GM12878 (cell line): ENCODE data around the gene TLR5. TPM values are rescaled to one million over a fixed set of nuclear protein-coding genes. Genes with fewer than 3 reads are reported as not detected.

ENCODE experiments used
- ATAC-seq: fragments of 200-7000 bp; cut with Tn5 transposase; 3 replicates; pipeline ENCODE4 v1.9.1; 2020; ENCODE audit warnings: mild to moderate bottlenecking, moderate library complexity
- BruUV-seq: library from RNA; stranded (reverse); fragments of 400-500 nt; replicated peaks from 2 replicates; lab custom pipeline; 2021; lab: Mats Ljungman, UMichigan
- CTCF ChIA-PET: fragments of 300-600 bp; sonication (Branson Sonifier 250); formaldehyde crosslinking; extraction: SDS; loops from one replicate; lab custom pipeline; 2021; ENCODE audit warnings: inconsistent platforms; lab: Yijun Ruan, JAX
- POLR2A ChIA-PET: fragments of 350-600 bp; formaldehyde crosslinking; extraction: SDS; loops from one replicate; lab custom pipeline; 2021; ENCODE audit warnings: inconsistent platforms; lab: Charles Lee
- RAD21 ChIA-PET: fragments of 300-600 bp; sonication (Branson Sonifier 250); formaldehyde crosslinking; loops from one replicate; lab custom pipeline; 2023; ENCODE audit warnings: antibody characterized with exemption; ENCODE audit not compliant: unreplicated experiment; lab: Charles Lee
- SMC1A ChIA-PET: fragments of 300-600 bp; sonication (Branson Sonifier 250); formaldehyde crosslinking; loops from one replicate; lab custom pipeline; 2023; ENCODE audit not compliant: unreplicated experiment, uncharacterized antibody; lab: Charles Lee
- DNase-seq: peaks from one replicate; pipeline ENCODE4 v3.0.0-alpha.2; 2011; ENCODE audit warnings: low read depth, low spot score
- FAIRE-seq: peaks from 3 replicates; lab custom pipeline; 2011; peaks lifted over from hg19 to GRCh38; lab: Jason Lieb, UNC
- H2AFZ ChIP-seq: 2 replicates; pipeline ENCODE4 v1.6.0; 2011; ENCODE audit warnings: low read depth, low read length, control low read depth; ENCODE audit not compliant: control insufficient read depth
- H3K27ac ChIP-seq: 2 replicates; pipeline ENCODE4 v1.5.1; 2011; ENCODE audit warnings: control low read depth; ENCODE audit not compliant: control insufficient read depth, insufficient read depth
- H3K27me3 ChIP-seq, 2 experiments: replicated peaks in 1 of 2; 2 replicates each; pipeline versions ENCODE4 v1.6.0 to v1.6.1; 2011; ENCODE audit warnings: low read length in 1 of 2; ENCODE audit not compliant: control insufficient read depth in 2 of 2, insufficient read depth in 2 of 2
- H3K36me3 ChIP-seq, 2 experiments: 2 replicates each; pipeline ENCODE4 v1.5.1; 2011; ENCODE audit warnings: low read length in 1 of 2; ENCODE audit not compliant: control insufficient read depth in 2 of 2, insufficient read depth in 2 of 2
- H3K4me1 ChIP-seq: 2 replicates; pipeline ENCODE4 v1.6.1; 2011; ENCODE audit warnings: mild to moderate bottlenecking, low read length, moderate library complexity, mixed read lengths; ENCODE audit not compliant: control insufficient read depth, insufficient read depth
- H3K4me2 ChIP-seq: 2 replicates; pipeline ENCODE4 v1.6.0; 2011; ENCODE audit warnings: control low read depth; ENCODE audit not compliant: control insufficient read depth, insufficient read depth
- H3K4me3 ChIP-seq: fragments of 200-600 bp; sonication (generic); 2 replicates; pipeline ENCODE4 v1.5.1; 2016
- H3K79me2 ChIP-seq: 2 replicates; pipeline ENCODE4 v1.6.0; 2011; ENCODE audit warnings: low read length; ENCODE audit not compliant: control insufficient read depth, insufficient read depth
- H3K9ac ChIP-seq: 2 replicates; pipeline ENCODE4 v1.8.0; 2011; ENCODE audit warnings: low read length, control low read depth, mixed read lengths; ENCODE audit not compliant: control insufficient read depth, insufficient read depth
- H3K9me3 ChIP-seq: replicated peaks from 3 replicates; pipeline ENCODE4 v1.5.1; 2011; ENCODE audit warnings: mild to moderate bottlenecking, low read length; ENCODE audit not compliant: control insufficient read depth, insufficient read depth
- H4K20me1 ChIP-seq: 2 replicates; pipeline ENCODE4 v1.6.0; 2011; ENCODE audit not compliant: control insufficient read depth, insufficient read depth
- ATF7 ChIP-seq: fragments of 450-650 bp; IDR thresholded peaks from 2 replicates; pipeline ENCODE4 v1.6.1; 2016; ENCODE audit warnings: low read depth, mild to moderate bottlenecking
- GABPA ChIP-seq: IDR thresholded peaks from 2 replicates; pipeline ENCODE4 v1.6.1; 2014; ENCODE audit warnings: antibody characterized with exemption, low read depth, mild to moderate bottlenecking, inconsistent platforms
- IKZF1 ChIP-seq: fragments of 450-650 bp; conservative IDR thresholded peaks from 2 replicates; pipeline ENCODE4 v1.6.1; 2017; ENCODE audit warnings: antibody characterized with exemption, mild to moderate bottlenecking
- KLF5 ChIP-seq: fragments of 450-650 bp; IDR thresholded peaks from 2 replicates; pipeline ENCODE4 v1.6.1; 2014; ENCODE audit warnings: mild to moderate bottlenecking; ENCODE audit not compliant: partially characterized antibody
- WGBS: methylation state at CpG from one replicate; pipeline ENCODE4 v1.1.6; 2016; ENCODE audit warnings: low lambda C conversion rate; ENCODE audit not compliant: insufficient replicate concordance, insufficient coverage; ENCODE audit errors: missing lambda C conversion rate; 5-methylcytosine and 5-hydroxymethylcytosine counted together
- in situ Hi-C: fragments of 300-500 bp; cut with MboI; formaldehyde crosslinking; loops from 9 replicates; pipeline ENCODE4 v1.14.3; 2018; ENCODE audit warnings: mixed read lengths
- intact Hi-C: fragments of 100-400 bp; cut with micrococcal nuclease; formaldehyde crosslinking; loops from one replicate; pipeline ENCODE4 v1.14.2; 2022; ENCODE audit not compliant: unreplicated experiment
- polyA plus RNA-seq, 11 experiments: library from polyadenylated mRNA; depleted of rRNA in 4 of 11; unstranded in 6 of 11; stranded (reverse) in 5 of 11; fragments of >200 nt; fragmentation: Nextera tagmentation in 4 of 11; fragmentation: Illumina TruSeq in 1 of 11; extraction: Ambion mirVana in 4 of 11; extraction: Trizol in 1 of 11; gene quantifications; 1 replicate in 1 of 11; 2 replicates in 10 of 11; pipeline versions ENCODE4 v1.2.1 to v1.2.3, GENCODE V29; 2011 to 2016; ENCODE audit warnings: inconsistent platforms in 2 of 11, missing spikeins in 2 of 11, low read depth in 1 of 11
- total RNA-seq, 4 experiments: library from RNA; depleted of rRNA in 3 of 4; stranded (reverse); fragments of >200 nt in 3 of 4; fragmentation: Illumina TruSeq in 1 of 4; extraction: Trizol in 1 of 4; gene quantifications; 2 replicates each; pipeline versions ENCODE4 v1.2.1 to v1.2.3, GENCODE V29; 2013 to 2021
- TF ChIP-seq, protein P1 (sequence below): fragments of 450-650 bp; IDR thresholded peaks from 2 replicates; pipeline ENCODE4 v1.6.1; 2016; ENCODE audit warnings: mild to moderate bottlenecking

Gene TLR5
- total and polyA plus RNA-seq, 10 of the 15 experiments (the other 5 are each of a cell fraction or from before 2014, with no cell fraction given), result 0.34 to 5.3 (median 0.79) TPM

- RAD21 ChIA-PET, result interaction anchor here (1.1 kb wide), 1 partner anchor 33 kb away, joined by 3 read pairs; no protein-coding TSS in a partner anchor
- Histone ChIP-seq H3K4me2 (no peak overlapping the region), H3K4me1 (peaks cover 12% of the 10 kb centered on the region), H3K27me3 (no peaks in the 10 kb centered on the region), H3K4me3 (no peak overlapping the region), H4K20me1 (no peaks in the 10 kb centered on the region), H2AFZ (no peak overlapping the region), H3K36me3 (no peaks in the 10 kb centered on the region), H3K79me2 (no peaks in the 10 kb centered on the region), H3K27ac (no peak overlapping the region), H3K9me3 (no peaks in the 10 kb centered on the region; the same call in 2 of the 3 replicates), H3K9ac (no peak overlapping the region)
- no peak for TF ChIP-seq ATF7
- FAIRE-seq (no peak), DNase-seq (no peak), ATAC-seq (no peak)
- BruUV-seq, result no TSS peak
- in situ Hi-C loops (loop anchor here (25.0 kb wide), 1 partner anchor 1190 kb away; the partner anchor contains the start of gene NVL), intact Hi-C loops (no loop called here)
- WGBS, result 64% methylated on average over 2 of the region's 2 CpGs
- SMC1A ChIA-PET, result interaction anchor here (1.1 kb wide), 2 partner anchors 28 to 97 kb away, joined by 3 read pairs; no protein-coding TSS in a partner anchor
- CTCF ChIA-PET, result interaction anchor here (1.1 to 2.0 kb wide), 4 partner anchors 10 to 97 kb away, joined by 3 to 10 read pairs (median 5); no protein-coding TSS in a partner anchor
- POLR2A ChIA-PET, result no interaction called here
Measured at GRCh38 chr1:223147409-223147808, 4.4 kb upstream of the TLR5 start.

DNA sequence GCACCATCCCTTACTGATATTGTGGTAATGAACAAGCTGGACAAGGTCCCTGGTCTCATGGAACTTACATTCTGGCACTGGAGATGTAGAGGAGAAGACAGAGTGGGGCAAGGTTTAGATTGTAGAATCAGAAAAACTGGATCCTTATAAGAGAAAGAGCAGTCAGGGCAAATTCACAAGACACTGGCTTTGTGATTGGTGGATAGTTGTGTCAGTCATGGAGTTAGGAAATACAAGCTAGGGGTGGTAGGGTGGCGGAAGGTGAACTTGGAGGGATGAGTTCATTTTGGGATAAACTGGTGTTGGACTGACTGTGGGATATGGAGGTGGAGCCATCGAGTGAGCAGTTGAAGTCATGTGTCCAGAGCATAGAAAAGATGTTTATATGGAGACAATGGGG, 3.7 kb upstream of the TLR5 start:
- ChIA-PET SMC1A (interaction anchor here (0.6 to 1.1 kb wide), 3 partner anchors 29 to 98 kb away, joined by 3 read pairs; no protein-coding TSS in a partner anchor), POLR2A (no interaction called here), CTCF (interaction anchor here (1.1 to 2.0 kb wide), 3 partner anchors 9 to 98 kb away, joined by 3 to 10 read pairs (median 7); no protein-coding TSS in a partner anchor), RAD21 (interaction anchor here (1.1 kb wide), 1 partner anchor 34 kb away, joined by 3 read pairs; no protein-coding TSS in a partner anchor)
- H4K20me1 ChIP-seq, result no peaks in the 10 kb centered on the region
- no peak overlapping the region for H3K9ac ChIP-seq
- no peak overlapping the region for H2AFZ ChIP-seq
- H3K36me3 ChIP-seq, result no peaks in the 10 kb centered on the region
- H3K79me2 ChIP-seq, result no peaks in the 10 kb centered on the region
- DNase-seq (no peak), ATAC-seq (no peak), FAIRE-seq (no peak)
- H3K4me1 ChIP-seq, result peaks cover 12% of the 10 kb centered on the region
- BruUV-seq, result no TSS peak
- H3K4me2 ChIP-seq, result no peak overlapping the region
- in situ Hi-C loops, result loop anchor here (25.0 kb wide), 1 partner anchor 1191 kb away; the partner anchor contains the start of gene NVL
- WGBS, result 44% methylated on average over 2 of the region's 2 CpGs
- no peak overlapping the region for H3K27ac ChIP-seq
- TF ChIP-seq GABPA (no peak), KLF5 (no peak), ATF7 (no peak), IKZF1 (no peak)
- TF ChIP-seq, protein P1, sequence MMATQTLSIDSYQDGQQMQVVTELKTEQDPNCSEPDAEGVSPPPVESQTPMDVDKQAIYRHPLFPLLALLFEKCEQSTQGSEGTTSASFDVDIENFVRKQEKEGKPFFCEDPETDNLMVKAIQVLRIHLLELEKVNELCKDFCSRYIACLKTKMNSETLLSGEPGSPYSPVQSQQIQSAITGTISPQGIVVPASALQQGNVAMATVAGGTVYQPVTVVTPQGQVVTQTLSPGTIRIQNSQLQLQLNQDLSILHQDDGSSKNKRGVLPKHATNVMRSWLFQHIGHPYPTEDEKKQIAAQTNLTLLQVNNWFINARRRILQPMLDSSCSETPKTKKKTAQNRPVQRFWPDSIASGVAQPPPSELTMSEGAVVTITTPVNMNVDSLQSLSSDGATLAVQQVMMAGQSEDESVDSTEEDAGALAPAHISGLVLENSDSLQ, result peak; percentile 34; the same call in 1 of the 2 replicates
- TF ChIP-seq, all 136 proteins: peak for 1
- no peaks in the 10 kb centered on the region for H3K27me3 ChIP-seq
- intact Hi-C loops, result no loop called here
- H3K9me3 ChIP-seq, result no peaks in the 10 kb centered on the region; the same call in 2 of the 3 replicates
- no peak overlapping the region for H3K4me3 ChIP-seq
